HCT116 (cell line): ENCODE measurements around the gene AKT1. TPM values are rescaled to one million over a fixed set of nuclear protein-coding genes. Genes with fewer than 3 reads are reported as not detected.

Experiments used
- ATAC-seq: fragments of 200-7000 bp; cut with Tn5 transposase; 2 replicates; pipeline ENCODE4 v1.9.1; 2020; ENCODE audit warnings: mild to moderate bottlenecking, moderate library complexity
- BruUV-seq: library from RNA; stranded (reverse); fragments of 400-500 nt; replicated peaks from 2 replicates; lab custom pipeline; 2021; lab: Mats Ljungman, UMichigan
- CTCF ChIA-PET: fragments of 300-600 bp; sonication (Branson Sonifier 250); formaldehyde crosslinking; loops from one replicate; lab custom pipeline; 2021; ENCODE audit warnings: antibody characterized with exemption; lab: Charles Lee
- POLR2A ChIA-PET: fragments of 300-600, 350-600 bp; sonication (Branson Sonifier 250); formaldehyde crosslinking; loops from one replicate; lab custom pipeline; 2021; ENCODE audit warnings: antibody characterized with exemption; lab: Charles Lee
- RAD21 ChIA-PET, 2 experiments: fragments of 300-600 bp; sonication (Branson Sonifier 250); formaldehyde crosslinking; loops; one replicate each; lab custom pipeline; 2023; ENCODE audit warnings: low total read pairs in 2 of 2; ENCODE audit not compliant: uncharacterized antibody in 2 of 2, unreplicated experiment in 2 of 2, low non-redundant PET in 1 of 2; lab: Charles Lee
- DNase-seq: peaks from one replicate; pipeline ENCODE4 v3.0.0-alpha.2; 2010; ENCODE audit warnings: low read depth, low spot score
- H2AFZ ChIP-seq: fragments of 200-600 bp; shearing (Covaris generic), sonication (generic); 2 replicates; pipeline ENCODE4 v1.6.1; 2017; ENCODE audit warnings: low read depth, mixed run types, mixed read lengths, antibody characterized with exemption, low read length; ENCODE audit not compliant: poor library complexity, severe bottlenecking
- H3K27ac ChIP-seq: 2 replicates; pipeline ENCODE4 v1.5.1; 2012; ENCODE audit warnings: low read depth, low read length
- H3K27me3 ChIP-seq: fragments of 200-600 bp; sonication (generic); 2 replicates; pipeline ENCODE4 v1.6.1; 2016; ENCODE audit warnings: mixed run types, low read length, mixed read lengths; ENCODE audit not compliant: insufficient read depth
- H3K36me3 ChIP-seq, 2 experiments: fragments of 200-500 bp in 1 of 2; fragments of 200-600 bp in 1 of 2; sonication (Bioruptor generic) in 1 of 2; sonication (generic) in 1 of 2; 2 replicates each; pipeline versions ENCODE4 v1.5.1 to v1.6.1; 2014 to 2016; ENCODE audit warnings: low read length in 2 of 2, inconsistent platforms in 1 of 2, mixed read lengths in 1 of 2, mixed run types in 1 of 2; ENCODE audit not compliant: insufficient read depth in 2 of 2, control insufficient read depth in 1 of 2
- H3K4me1 ChIP-seq, 2 experiments: fragments of 200-600 bp in 1 of 2; sonication (generic) in 1 of 2; 2 replicates each; pipeline versions ENCODE4 v1.5.1 to v1.6.1; 2012 to 2017; ENCODE audit warnings: low read length in 2 of 2, inconsistent platforms in 1 of 2, mild to moderate bottlenecking in 1 of 2, mixed read lengths in 1 of 2, mixed run types in 1 of 2, moderate library complexity in 1 of 2; ENCODE audit not compliant: insufficient read depth in 2 of 2, control insufficient read depth in 1 of 2
- H3K4me2 ChIP-seq: fragments of 200-600 bp; sonication (generic); 2 replicates; pipeline ENCODE4 v1.6.1; 2017; ENCODE audit warnings: mixed run types, low read length, mixed read lengths
- H3K4me3 ChIP-seq, 2 experiments: fragments of 200-600 bp in 1 of 2; sonication (generic) in 1 of 2; replicated peaks in 1 of 2; 2 replicates each; pipeline ENCODE4 v1.5.1; 2011 to 2016; ENCODE audit warnings: low read length in 2 of 2, control low read depth in 1 of 2, low read depth in 1 of 2, mild to moderate bottlenecking in 1 of 2, mixed read lengths in 1 of 2, mixed run types in 1 of 2
- H3K79me2 ChIP-seq: fragments of 200-600 bp; sonication (generic); 2 replicates; pipeline ENCODE4 v1.6.1; 2017; ENCODE audit warnings: mild to moderate bottlenecking, mixed run types, low read length, moderate library complexity, mixed read lengths; ENCODE audit not compliant: insufficient read depth
- H3K9ac ChIP-seq: fragments of 200-600 bp; sonication (generic); 2 replicates; pipeline ENCODE4 v1.6.1; 2016; ENCODE audit warnings: low read length, mixed read lengths
- H3K9me2 ChIP-seq: fragments of 200-600 bp; sonication (generic), shearing (Covaris generic); 2 replicates; pipeline ENCODE4 v1.6.1; 2017; ENCODE audit warnings: mixed run types, mild to moderate bottlenecking, moderate library complexity; ENCODE audit not compliant: insufficient read depth
- H3K9me3 ChIP-seq, 2 experiments: fragments of 200-500 bp in 1 of 2; fragments of 200-600 bp in 1 of 2; sonication (Bioruptor generic) in 1 of 2; sonication (generic) in 1 of 2; 2 replicates each; pipeline ENCODE4 v1.6.1; 2014 to 2017; ENCODE audit warnings: low read length in 2 of 2, mixed read lengths in 2 of 2, inconsistent platforms in 1 of 2, low read depth in 1 of 2, mild to moderate bottlenecking in 1 of 2, mixed run types in 1 of 2, moderate library complexity in 1 of 2; ENCODE audit not compliant: control insufficient read depth in 1 of 2, insufficient read depth in 1 of 2
- H4K20me1 ChIP-seq: fragments of 200-600 bp; sonication (generic), shearing (Covaris generic); 2 replicates; pipeline ENCODE4 v1.6.1; 2017; ENCODE audit warnings: mixed run types, mild to moderate bottlenecking, moderate library complexity; ENCODE audit not compliant: insufficient read depth
- EGR1 ChIP-seq: IDR thresholded peaks from 2 replicates; pipeline ENCODE4 v1.6.1; 2012; ENCODE audit warnings: low read depth
- EZH2phosphoT487 ChIP-seq: fragments of 200-600 bp; IDR thresholded peaks from 2 replicates; pipeline ENCODE4 v1.6.1; 2018; ENCODE audit warnings: antibody characterized with exemption, borderline replicate concordance
- JUND ChIP-seq: IDR thresholded peaks from 2 replicates; pipeline ENCODE4 v1.6.1; 2012
- RAD21 ChIP-seq: IDR thresholded peaks from 2 replicates; pipeline ENCODE4 v1.6.1; 2012; ENCODE audit warnings: low read depth, mild to moderate bottlenecking
- ZBTB33 ChIP-seq: IDR thresholded peaks from 2 replicates; pipeline ENCODE4 v1.6.1; 2011; ENCODE audit warnings: mild to moderate bottlenecking, low read length, moderate library complexity; ENCODE audit not compliant: insufficient replicate concordance; ENCODE audit errors: extremely low read depth
- intact Hi-C: fragments of 100-400 bp; cut with micrococcal nuclease; formaldehyde crosslinking; loops from 2 replicates; pipeline ENCODE4 v1.10.0; 2022
- total RNA-seq: library from RNA; stranded (reverse); gene quantifications from one replicate; pipeline ENCODE4 v1.2.1, GENCODE V29; 2021; ENCODE audit not compliant: unreplicated experiment

The AKT1 gene
- total RNA-seq, 1 experiment from 2014 or later: 152 TPM

DNA sequence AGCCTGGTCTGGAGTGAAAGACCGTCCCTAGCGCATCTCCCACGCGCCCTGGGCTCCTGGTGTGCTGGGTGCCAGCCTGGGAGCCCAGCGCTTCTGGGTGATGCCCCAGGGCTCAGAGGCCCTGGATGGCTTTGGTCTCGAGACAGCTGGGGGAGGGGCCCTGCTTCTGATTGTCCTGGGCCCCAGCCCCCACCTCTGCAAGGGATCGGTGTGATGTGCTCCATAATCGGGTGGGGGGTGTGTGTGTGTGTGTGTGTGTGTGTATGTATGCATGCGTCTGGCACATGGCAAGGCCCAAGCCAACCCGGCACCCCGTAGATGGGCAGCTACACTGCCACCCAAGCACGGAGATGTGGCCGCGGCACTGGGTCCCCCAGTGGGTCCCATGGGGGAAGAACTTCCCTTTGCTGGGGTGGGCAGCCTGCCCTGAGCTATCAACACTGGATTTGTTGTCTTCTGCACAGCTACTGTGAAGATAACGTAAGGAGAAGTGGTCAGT is 8.4 kb upstream of the AKT1 start:
- Histone ChIP-seq H3K9ac (no peak overlapping the region), H3K4me3 (no peak overlapping the region), H4K20me1 (no peaks in the 10 kb centered on the region), H3K4me2 (no peak overlapping the region), H3K27me3 (no peaks in the 10 kb centered on the region), H3K27ac (no peak overlapping the region), H3K4me1 (peaks cover 29 to 42% of the 10 kb centered on the region in 2 experiments), H2AFZ (no peak overlapping the region), H3K9me2 (no peaks in the 10 kb centered on the region), H3K79me2 (no peaks in the 10 kb centered on the region), H3K36me3 (no peaks in the 10 kb centered on the region), H3K9me3 (no peaks in the 10 kb centered on the region)
- no TSS peak for BruUV-seq
- RAD21 ChIA-PET: no interaction called here
- DNase-seq (no peak), ATAC-seq (no peak)
- TF ChIP-seq EZH2phosphoT487: no peak
- no peak for TF ChIP-seq RAD21
- TF ChIP-seq EGR1: no peak
- intact Hi-C loops: no loop called here
- CTCF ChIA-PET: no interaction called here
- POLR2A ChIA-PET: no interaction called here

- Histone ChIP-seq H3K27ac (no peak overlapping the region), H3K9ac (no peak overlapping the region), H3K79me2 (no peaks in the 10 kb centered on the region), H3K36me3 (no peaks in the 10 kb centered on the region), H3K9me3 (no peaks in the 10 kb centered on the region), H3K4me2 (no peak overlapping the region), H2AFZ (no peak overlapping the region), H3K9me2 (no peaks in the 10 kb centered on the region), H4K20me1 (no peaks in the 10 kb centered on the region), H3K4me1 (peaks cover 29 to 42% of the 10 kb centered on the region in 2 experiments), H3K4me3 (no peak overlapping the region), H3K27me3 (no peaks in the 10 kb centered on the region)
- BruUV-seq: TSS peak; percentile 47
- DNase-seq: no peak
- TF ChIP-seq RAD21 (no peak), ZBTB33 (no peak), JUND (no peak)
- POLR2A ChIA-PET: no interaction called here
- CTCF ChIA-PET: no interaction called here
- no peak for ATAC-seq
- intact Hi-C loops: no loop called here
- RAD21 ChIA-PET: no interaction called here
Observed at GRCh38 chr14:104803280-104803911, 7.8 kb upstream of the AKT1 start.
